Adipocyte (in vitro differentiated cells): ENCODE data around the gene PLP2.

Source experiments
- DNase-seq: peaks from one replicate; pipeline ENCODE4 v3.0.0-alpha.2; 2015; ENCODE audit warnings: low read depth
- H3K27me3 ChIP-seq: replicated peaks from 2 replicates; pipeline ENCODE4 v1.7.0; 2013; ENCODE audit warnings: mild to moderate bottlenecking, low read length, moderate library complexity; ENCODE audit not compliant: control insufficient read depth, insufficient read depth
- H3K36me3 ChIP-seq: 2 replicates; pipeline ENCODE4 v1.7.0; 2013; ENCODE audit warnings: low read length, mild to moderate bottlenecking, moderate library complexity; ENCODE audit not compliant: control insufficient read depth, insufficient read depth, severe bottlenecking
- H3K4me1 ChIP-seq: 2 replicates; pipeline ENCODE4 v1.7.0; 2013; ENCODE audit warnings: mild to moderate bottlenecking, low read length, moderate library complexity; ENCODE audit not compliant: control insufficient read depth, insufficient read depth
- H3K4me3 ChIP-seq: 2 replicates; pipeline ENCODE4 v1.7.0; 2013; ENCODE audit warnings: mild to moderate bottlenecking, low read length, moderate library complexity
- H3K9ac ChIP-seq: 2 replicates; pipeline ENCODE4 v1.7.0; 2013; ENCODE audit warnings: mild to moderate bottlenecking, low read length, moderate library complexity
- H3K9me3 ChIP-seq: 2 replicates; pipeline ENCODE4 v1.7.0; 2013; ENCODE audit warnings: mild to moderate bottlenecking, low read length, moderate library complexity; ENCODE audit not compliant: control insufficient read depth

PLP2 gene

GRCh38 chrX:49203536-49203935, 31.8 kb downstream of the PLP2 start:
- H3K9ac ChIP-seq = no peak overlapping the region
- H3K4me3 ChIP-seq = no peak overlapping the region
- DNase-seq = no peak
- no peaks in the 10 kb centered on the region for H3K9me3 ChIP-seq
- H3K4me1 ChIP-seq = peaks cover 4% of the 10 kb centered on the region
- H3K36me3 ChIP-seq = no peaks in the 10 kb centered on the region
- H3K27me3 ChIP-seq = peaks cover 28% of the 10 kb centered on the region

GRCh38 chrX:49204017-49204416, 32.3 kb downstream of the PLP2 start:
- no peak overlapping the region for H3K9ac ChIP-seq
- peaks cover 25% of the 10 kb centered on the region for H3K27me3 ChIP-seq
- no peaks in the 10 kb centered on the region for H3K36me3 ChIP-seq
- H3K4me1 ChIP-seq = peaks cover 4% of the 10 kb centered on the region
- no peak overlapping the region for H3K4me3 ChIP-seq
- no peak for DNase-seq
- no peaks in the 10 kb centered on the region for H3K9me3 ChIP-seq

DNA sequence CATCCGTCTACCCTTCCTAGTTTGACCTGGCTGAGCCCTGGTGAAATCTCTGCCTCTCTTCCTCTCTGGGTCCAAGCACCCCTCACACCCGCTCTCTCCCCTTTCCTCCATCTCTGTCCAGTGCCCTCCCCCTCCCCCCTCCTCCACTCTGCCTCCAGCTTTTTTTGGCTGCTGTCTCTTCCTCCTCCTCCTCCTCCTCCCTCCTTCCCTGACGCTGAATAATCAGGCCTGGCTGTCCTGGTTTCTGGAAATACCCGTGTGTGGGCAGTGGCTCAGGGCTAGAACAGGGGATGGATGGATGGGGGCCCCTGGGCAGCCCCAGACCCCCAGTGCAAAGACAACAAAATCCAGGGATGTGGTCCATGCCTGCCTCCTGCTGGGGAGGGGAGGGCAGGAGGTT, 33.0 kb downstream of the PLP2 start:
- Histone ChIP-seq H3K4me3 (no peak overlapping the region), H3K9me3 (no peaks in the 10 kb centered on the region), H3K36me3 (no peaks in the 10 kb centered on the region), H3K9ac (no peak overlapping the region), H3K4me1 (peaks cover 4% of the 10 kb centered on the region), H3K27me3 (peaks cover 25% of the 10 kb centered on the region)
- no peak for DNase-seq

DNA sequence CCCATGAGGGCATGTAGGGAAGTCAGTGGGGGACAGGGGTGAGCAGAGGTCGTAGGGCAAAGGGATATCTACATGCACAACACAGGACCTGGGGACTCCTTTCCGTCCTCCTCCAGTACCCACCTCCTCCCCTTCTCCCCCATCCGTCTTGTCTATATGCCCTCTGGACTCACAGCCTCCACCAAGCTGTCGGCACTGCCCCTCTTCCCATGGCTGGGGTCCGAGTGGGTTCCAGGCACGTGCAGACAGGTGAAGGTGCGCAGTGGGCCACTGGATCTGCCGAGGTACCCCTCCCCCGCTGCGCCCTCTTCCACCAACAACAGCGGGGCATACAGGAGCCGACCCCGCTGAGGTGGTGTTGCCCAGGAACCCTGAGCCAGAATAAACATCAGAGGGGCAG, 33.7 kb downstream of the PLP2 start:
- H3K36me3 ChIP-seq = no peaks in the 10 kb centered on the region
- DNase-seq = no peak
- H3K27me3 ChIP-seq = peaks cover 25% of the 10 kb centered on the region
- H3K4me1 ChIP-seq = peaks cover 1% of the 10 kb centered on the region
- H3K9ac ChIP-seq = no peak overlapping the region
- no peaks in the 10 kb centered on the region for H3K9me3 ChIP-seq
- no peak overlapping the region for H3K4me3 ChIP-seq

DNA sequence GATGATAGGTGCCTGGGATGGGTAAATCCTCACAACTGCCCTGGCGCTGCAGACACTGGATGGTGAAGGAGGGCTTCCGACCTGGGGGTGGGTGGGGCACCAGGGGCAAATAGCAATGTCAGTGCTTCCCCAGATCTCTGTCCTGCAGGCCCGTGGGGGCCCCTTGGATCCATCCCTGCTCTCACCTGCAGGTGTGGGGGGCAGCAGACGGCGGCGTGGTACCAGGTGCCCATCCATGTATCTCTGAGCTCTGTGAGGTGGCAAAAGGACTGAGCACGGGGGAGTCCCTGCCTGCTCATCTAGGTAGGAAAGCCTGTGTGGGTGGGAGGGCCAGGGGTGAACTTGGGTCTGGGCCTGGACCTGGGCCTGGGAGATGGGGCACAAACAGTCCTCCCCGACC, 34.8 kb downstream of the PLP2 start:
- Histone ChIP-seq H3K36me3 (no peaks in the 10 kb centered on the region), H3K9ac (no peak overlapping the region), H3K9me3 (no peaks in the 10 kb centered on the region), H3K27me3 (peaks cover 28% of the 10 kb centered on the region), H3K4me3 (no peak overlapping the region), H3K4me1 (no peaks in the 10 kb centered on the region)
- no peak for DNase-seq

DNA sequence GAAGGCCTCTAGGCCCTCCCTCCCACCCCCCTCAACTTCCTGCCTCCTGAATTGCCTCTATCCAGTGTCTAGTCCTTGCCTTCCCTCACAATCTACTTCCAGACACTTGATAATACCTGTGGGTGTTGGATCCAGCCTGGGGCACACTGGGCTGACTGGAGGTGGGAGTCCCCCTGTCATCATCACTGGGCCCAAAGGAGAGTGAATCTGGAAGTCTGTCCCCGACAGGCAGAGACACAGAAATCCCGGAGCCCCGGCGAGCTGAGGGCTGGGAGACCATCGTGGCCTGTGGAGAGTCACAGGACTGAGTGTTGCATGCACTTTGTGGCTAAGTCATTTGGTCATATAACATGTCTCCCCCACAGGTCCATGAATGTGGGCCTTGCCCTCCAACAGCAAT, 36.7 kb downstream of the PLP2 start:
- H3K9me3 ChIP-seq = no peaks in the 10 kb centered on the region
- H3K36me3 ChIP-seq = no peaks in the 10 kb centered on the region
- no peak for DNase-seq
- H3K9ac ChIP-seq = no peak overlapping the region
- no peaks in the 10 kb centered on the region for H3K4me1 ChIP-seq
- peaks cover 39% of the 10 kb centered on the region for H3K27me3 ChIP-seq
- H3K4me3 ChIP-seq = no peak overlapping the region

- Histone ChIP-seq H3K9ac (no peak overlapping the region), H3K4me3 (no peak overlapping the region), H3K36me3 (no peaks in the 10 kb centered on the region), H3K4me1 (no peaks in the 10 kb centered on the region), H3K9me3 (no peaks in the 10 kb centered on the region), H3K27me3 (peaks cover 38% of the 10 kb centered on the region)
- DNase-seq = no peak
These were observed 37.9 kb downstream of the PLP2 start for GRCh38 chrX:49209434-49210251.

DNA sequence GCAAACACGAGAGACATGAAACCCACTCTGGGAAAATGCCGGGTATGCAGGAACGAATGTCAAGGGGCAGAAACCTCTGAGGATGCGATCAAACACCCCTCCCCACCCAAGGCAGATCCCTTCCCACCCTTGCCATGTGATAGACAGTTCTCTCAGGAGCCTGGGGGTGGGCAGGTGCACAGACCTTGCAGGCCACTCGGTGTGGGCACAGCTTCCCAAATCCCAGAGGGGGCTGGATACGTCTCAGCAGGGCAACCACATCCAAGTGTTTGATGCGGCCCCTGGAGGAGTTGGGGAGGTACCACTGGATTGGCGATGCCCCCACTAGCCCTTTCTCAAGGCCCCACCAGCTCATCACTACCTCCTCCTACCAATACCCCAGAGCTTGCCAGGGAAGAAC, 38.7 kb downstream of the PLP2 start:
- no peak overlapping the region for H3K9ac ChIP-seq

DNA sequence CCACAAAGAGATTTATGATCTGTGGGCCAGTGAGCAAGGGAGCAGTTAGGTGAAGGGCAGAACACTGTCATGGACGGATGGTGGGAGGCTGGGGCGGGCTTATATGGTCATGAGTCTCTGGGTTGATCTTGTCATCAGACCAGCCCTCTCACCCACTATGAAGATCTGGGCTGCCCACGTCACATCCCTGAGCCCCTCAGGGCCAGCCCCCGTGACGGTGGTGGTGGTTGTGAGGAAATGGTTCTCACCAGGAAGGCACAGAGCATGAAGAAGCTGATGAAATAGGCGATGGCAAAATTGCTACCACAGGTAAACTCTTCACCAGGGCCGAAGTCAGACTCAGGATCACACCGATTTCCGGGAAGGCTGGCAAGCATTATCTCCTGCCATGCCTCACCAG, 39.4 kb downstream of the PLP2 start:
- Histone ChIP-seq H3K27me3 (peaks cover 33% of the 10 kb centered on the region), H3K9me3 (no peaks in the 10 kb centered on the region), H3K36me3 (no peaks in the 10 kb centered on the region), H3K4me1 (no peaks in the 10 kb centered on the region), H3K4me3 (no peak overlapping the region), H3K9ac (no peak overlapping the region)
- no peak for DNase-seq

More for the DNA sequence above, 38.7 kb downstream of the PLP2 start:
- no peaks in the 10 kb centered on the region for H3K4me1 ChIP-seq
- peaks cover 31% of the 10 kb centered on the region for H3K27me3 ChIP-seq
- no peaks in the 10 kb centered on the region for H3K36me3 ChIP-seq
- no peaks in the 10 kb centered on the region for H3K9me3 ChIP-seq
- no peak for DNase-seq
- H3K4me3 ChIP-seq = no peak overlapping the region

DNA sequence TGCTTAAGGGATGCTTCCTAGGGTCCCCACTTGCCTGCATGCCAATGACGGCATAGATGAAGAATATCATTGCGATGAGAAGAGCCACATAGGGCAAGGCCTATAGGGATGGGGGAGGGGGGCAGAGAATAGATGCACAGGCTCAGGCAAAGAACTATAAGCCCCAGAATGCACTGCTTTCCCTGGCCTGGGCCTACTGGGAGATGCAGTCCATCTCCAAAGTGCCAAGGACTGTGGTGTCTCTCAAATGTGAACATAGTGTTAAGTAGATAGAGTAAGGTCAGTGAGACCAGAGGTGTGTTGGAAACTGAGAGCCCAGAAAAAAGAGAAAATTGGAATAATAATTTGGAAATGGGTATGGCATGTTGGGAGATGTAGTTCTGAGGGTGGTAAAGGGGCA, 40.5 kb downstream of the PLP2 start:
- Histone ChIP-seq H3K36me3 (no peaks in the 10 kb centered on the region), H3K4me1 (no peaks in the 10 kb centered on the region), H3K9me3 (no peaks in the 10 kb centered on the region), H3K9ac (no peak overlapping the region), H3K4me3 (no peak overlapping the region), H3K27me3 (peaks cover 40% of the 10 kb centered on the region)
- DNase-seq = no peak

DNA sequence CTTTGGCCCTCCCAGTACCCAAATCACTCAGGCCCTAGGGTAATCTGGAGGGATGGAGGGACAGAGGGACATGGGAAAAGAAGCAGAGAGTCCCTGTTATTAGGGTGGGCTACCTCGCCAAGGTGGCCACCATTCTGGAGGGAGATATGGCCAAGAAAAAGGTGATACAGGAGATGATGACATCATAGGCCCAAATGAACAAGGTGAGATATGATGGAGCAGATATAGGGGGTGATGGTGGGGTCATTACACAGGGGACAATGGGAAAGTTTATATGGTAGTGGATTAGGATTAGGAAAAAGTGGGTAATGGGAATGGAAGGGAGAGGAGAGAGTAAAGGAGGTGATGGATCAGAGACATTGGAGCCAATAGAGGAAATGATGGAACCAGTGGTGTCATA, 41.2 kb downstream of the PLP2 start:
- Histone ChIP-seq H3K36me3 (no peaks in the 10 kb centered on the region), H3K27me3 (peaks cover 42% of the 10 kb centered on the region), H3K9ac (no peak overlapping the region), H3K4me1 (no peaks in the 10 kb centered on the region), H3K9me3 (no peaks in the 10 kb centered on the region), H3K4me3 (no peak overlapping the region)
- DNase-seq = no peak

DNA sequence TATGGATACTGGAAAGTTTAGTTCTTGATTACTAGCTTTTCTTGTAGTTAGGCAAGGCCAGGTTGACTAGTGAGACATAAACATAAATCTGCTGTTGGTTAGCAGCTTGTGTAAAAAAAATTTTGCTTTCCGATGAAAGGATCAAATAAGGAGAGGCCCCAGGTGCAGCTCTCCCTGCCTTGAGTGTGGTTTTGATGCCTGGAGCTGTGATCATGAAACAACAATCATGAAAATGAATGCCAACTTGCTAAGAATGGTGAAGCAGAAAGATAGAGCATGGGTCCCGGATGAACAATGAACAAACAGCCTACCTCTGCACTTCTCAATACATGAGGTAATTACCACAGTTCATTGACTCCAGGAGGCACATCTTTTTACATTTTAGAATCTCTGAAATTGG, 42.7 kb downstream of the PLP2 start:
- no peak overlapping the region for H3K4me3 ChIP-seq
- peaks cover 46% of the 10 kb centered on the region for H3K27me3 ChIP-seq
- H3K4me1 ChIP-seq = no peaks in the 10 kb centered on the region
- H3K9me3 ChIP-seq = no peaks in the 10 kb centered on the region
- DNase-seq = no peak
- no peak overlapping the region for H3K9ac ChIP-seq
- no peaks in the 10 kb centered on the region for H3K36me3 ChIP-seq
